Measurements from ENCODE around the gene PTPRD. TPM values are rescaled to one million over a fixed set of nuclear protein-coding genes. Genes with fewer than 3 reads are reported as not detected.

The PTPRD gene
- total RNA-seq, 1 donor from 2014 or later: 109 TPM

DNA sequence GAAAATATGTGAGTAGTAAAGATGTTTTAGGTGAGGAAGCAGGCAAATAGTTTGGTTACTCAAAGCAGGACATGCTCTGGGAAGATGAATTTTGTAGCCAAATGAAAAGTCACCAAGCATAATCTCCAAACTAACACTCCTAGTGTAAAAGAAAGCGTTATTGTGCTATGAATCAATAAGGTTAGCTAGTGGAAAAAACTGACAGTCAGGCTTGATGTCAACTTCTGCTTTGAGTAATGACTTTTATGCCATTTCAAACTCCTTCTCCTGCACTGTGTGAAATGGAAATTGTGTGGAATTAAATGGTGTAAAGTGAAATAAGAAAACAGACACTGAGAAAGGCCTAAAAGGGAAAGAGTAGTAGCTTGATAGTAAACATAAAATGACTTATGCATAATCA, 2176.0 kb downstream of the PTPRD start:
- TF ChIP-seq CTCF (IDR thresholded peaks at IDR 0.05; ENCODE audit: unreplicated experiment): no peak
- H3K4me1 Mint-ChIP-seq: peaks cover 6% of the 10 kb centered on the region
- H3K4me3 Mint-ChIP-seq: no peak overlapping the region
- no peak overlapping the region for H3K27ac Mint-ChIP-seq
- H3K27me3 Mint-ChIP-seq (ENCODE audit: low read depth): no peaks in the 10 kb centered on the region
- DNase-seq (ENCODE audit: low spot score in 2 of 2, unreplicated experiment in 2 of 2): no peak
- H3K9me3 Mint-ChIP-seq: no peaks in the 10 kb centered on the region
- H3K36me3 Mint-ChIP-seq: peaks cover 2% of the 10 kb centered on the region

GRCh38 chr9:8434621-8435020, 2178.2 kb downstream of the PTPRD start:
- H3K27ac Mint-ChIP-seq: no peak overlapping the region
- no peak for TF ChIP-seq CTCF (IDR thresholded peaks at IDR 0.05; ENCODE audit: unreplicated experiment)
- H3K4me1 Mint-ChIP-seq: peaks cover 6% of the 10 kb centered on the region
- no peak overlapping the region for H3K4me3 Mint-ChIP-seq
- peaks cover 2% of the 10 kb centered on the region for H3K36me3 Mint-ChIP-seq
- no peak for DNase-seq (ENCODE audit: low spot score in 2 of 2, unreplicated experiment in 2 of 2)
- no peaks in the 10 kb centered on the region for H3K9me3 Mint-ChIP-seq
- no peaks in the 10 kb centered on the region for H3K27me3 Mint-ChIP-seq (ENCODE audit: low read depth)

DNA sequence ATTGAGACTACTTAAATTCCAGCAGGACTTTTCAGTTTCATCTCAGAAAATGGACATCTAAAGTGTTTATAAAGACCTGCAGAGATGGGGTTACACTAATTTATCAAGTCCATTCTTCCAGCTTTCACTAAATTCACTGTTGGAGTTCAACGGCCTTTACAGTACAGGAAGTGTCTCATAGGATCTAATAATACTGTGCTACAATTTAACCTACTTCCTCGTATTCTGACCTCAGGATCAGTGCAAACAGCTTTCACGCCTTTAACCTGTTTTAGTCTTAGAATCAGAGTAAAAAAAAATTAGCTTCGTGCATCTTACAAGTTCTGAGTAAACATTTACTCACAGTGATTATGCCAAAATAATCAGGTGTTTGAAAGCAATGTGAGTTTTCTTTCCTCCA, 2180.6 kb downstream of the PTPRD start:
- Mint-ChIP-seq H3K36me3 (peaks cover 2% of the 10 kb centered on the region), H3K27me3 (ENCODE audit: low read depth) (no peaks in the 10 kb centered on the region), H3K27ac (no peak overlapping the region), H3K4me3 (no peak overlapping the region), H3K4me1 (no peaks in the 10 kb centered on the region), H3K9me3 (no peaks in the 10 kb centered on the region)
- no peak for DNase-seq (ENCODE audit: low spot score in 2 of 2, unreplicated experiment in 2 of 2)
- no peak for TF ChIP-seq CTCF (IDR thresholded peaks at IDR 0.05; ENCODE audit: unreplicated experiment)

- H3K4me1 Mint-ChIP-seq: no peaks in the 10 kb centered on the region
- no peak overlapping the region for H3K27ac Mint-ChIP-seq
- DNase-seq (ENCODE audit: low spot score in 2 of 2, unreplicated experiment in 2 of 2): no peak
- H3K4me3 Mint-ChIP-seq: no peak overlapping the region
- no peak for TF ChIP-seq CTCF (IDR thresholded peaks at IDR 0.05; ENCODE audit: unreplicated experiment)
- H3K27me3 Mint-ChIP-seq (ENCODE audit: low read depth): no peaks in the 10 kb centered on the region
- peaks cover 2% of the 10 kb centered on the region for H3K36me3 Mint-ChIP-seq
- H3K9me3 Mint-ChIP-seq: no peaks in the 10 kb centered on the region
Measured at GRCh38 chr9:8431505-8431904, 2181.3 kb downstream of the PTPRD start.

GRCh38 chr9:8430945-8431344, 2181.9 kb downstream of the PTPRD start:
- H3K9me3 Mint-ChIP-seq: no peaks in the 10 kb centered on the region
- H3K36me3 Mint-ChIP-seq: peaks cover 1% of the 10 kb centered on the region
- DNase-seq (ENCODE audit: low spot score in 2 of 2, unreplicated experiment in 2 of 2): no peak
- H3K4me3 Mint-ChIP-seq: no peak overlapping the region
- no peaks in the 10 kb centered on the region for H3K4me1 Mint-ChIP-seq
- TF ChIP-seq CTCF (IDR thresholded peaks at IDR 0.05; ENCODE audit: unreplicated experiment): no peak
- H3K27me3 Mint-ChIP-seq (ENCODE audit: low read depth): no peaks in the 10 kb centered on the region
- no peak overlapping the region for H3K27ac Mint-ChIP-seq

DNA sequence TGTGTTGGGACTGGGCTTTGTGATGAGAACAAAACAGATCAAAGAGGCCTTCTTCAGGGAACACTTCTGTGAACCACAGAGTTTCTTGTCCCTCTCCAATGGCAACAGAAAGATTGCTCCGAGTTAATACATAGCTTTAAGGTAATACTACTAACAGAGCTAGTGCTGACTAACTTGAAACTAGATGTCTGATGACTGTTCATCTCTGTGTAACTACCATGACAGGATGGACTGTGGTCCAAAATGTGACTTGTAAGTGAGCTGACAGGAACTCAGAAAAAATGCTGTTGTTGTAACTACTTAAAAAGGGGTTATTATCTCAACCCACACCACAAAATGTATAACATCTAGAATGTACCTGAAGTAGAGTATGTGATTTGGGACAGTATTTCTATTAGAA, 2183.0 kb downstream of the PTPRD start:
- Mint-ChIP-seq H3K27me3 (ENCODE audit: low read depth) (no peaks in the 10 kb centered on the region), H3K4me3 (no peak overlapping the region), H3K4me1 (no peaks in the 10 kb centered on the region), H3K27ac (no peak overlapping the region), H3K36me3 (peaks cover 2% of the 10 kb centered on the region), H3K9me3 (no peaks in the 10 kb centered on the region)
- DNase-seq (ENCODE audit: low spot score in 2 of 2, unreplicated experiment in 2 of 2): no peak
- TF ChIP-seq CTCF (IDR thresholded peaks at IDR 0.05; ENCODE audit: unreplicated experiment): no peak

Measured in mesothelial cell of epicardium (in vitro differentiated cells).